ENCODE results near the gene RABEPK. TPM values are rescaled to one million over a fixed set of nuclear protein-coding genes. Genes with fewer than 3 reads are reported as not detected.
A peak's percentile ranks its signal among the peaks of the same experiment; 100 is the strongest.
"Not testable (repeated sequence)": the region's sequence is repeated elsewhere in the genome, so short reads cannot be mapped to it uniquely, and the experiment has no call there.

The RABEPK gene
- total RNA-seq, 4 donors from 2014 or later, result 5.2 to 8.7 (median 8.6) TPM; not detected in 1

GRCh38 chr9:125172031-125172755, 28.1 kb upstream of the RABEPK start:
- 61 to 62% methylated on average over 6 of the region's 6 CpGs for WGBS, 2 donors (ENCODE audit: low coverage in 1 of 2)
- Histone ChIP-seq H3K36me3 (peaks cover 0 to 13% (median 5%) of the 10 kb centered on the region in 4 donors), H3K4me1 (peaks cover 2 to 46% (median 23%) of the 10 kb centered on the region in 4 donors), H3K27me3 (no peaks in the 10 kb centered on the region), H3K27ac (peak overlapping the region in 2 of 4 donors; percentile 10 to 44), H3K4me3 (no peak overlapping the region), H3K9me3 (no peaks in the 10 kb centered on the region)
- intact Hi-C loops (cut with DNase I; ENCODE audit: low total_unique reads) (no loop called here), in situ Hi-C loops (cut with MboI; ENCODE audit: low pct_ligation_motif_present in 1 of 4, low pct_unique_long_range_greater_than_20kb in 1 of 4, low sequenced_read_pairs in 3 of 4) (no loop called here)
- TF ChIP-seq EP300 (IDR thresholded peaks at IDR 0.05; ENCODE audit: low read depth), result no peak
- no peak for TF ChIP-seq POLR2A (IDR thresholded peaks at IDR 0.05)
- TF ChIP-seq, protein P1, sequence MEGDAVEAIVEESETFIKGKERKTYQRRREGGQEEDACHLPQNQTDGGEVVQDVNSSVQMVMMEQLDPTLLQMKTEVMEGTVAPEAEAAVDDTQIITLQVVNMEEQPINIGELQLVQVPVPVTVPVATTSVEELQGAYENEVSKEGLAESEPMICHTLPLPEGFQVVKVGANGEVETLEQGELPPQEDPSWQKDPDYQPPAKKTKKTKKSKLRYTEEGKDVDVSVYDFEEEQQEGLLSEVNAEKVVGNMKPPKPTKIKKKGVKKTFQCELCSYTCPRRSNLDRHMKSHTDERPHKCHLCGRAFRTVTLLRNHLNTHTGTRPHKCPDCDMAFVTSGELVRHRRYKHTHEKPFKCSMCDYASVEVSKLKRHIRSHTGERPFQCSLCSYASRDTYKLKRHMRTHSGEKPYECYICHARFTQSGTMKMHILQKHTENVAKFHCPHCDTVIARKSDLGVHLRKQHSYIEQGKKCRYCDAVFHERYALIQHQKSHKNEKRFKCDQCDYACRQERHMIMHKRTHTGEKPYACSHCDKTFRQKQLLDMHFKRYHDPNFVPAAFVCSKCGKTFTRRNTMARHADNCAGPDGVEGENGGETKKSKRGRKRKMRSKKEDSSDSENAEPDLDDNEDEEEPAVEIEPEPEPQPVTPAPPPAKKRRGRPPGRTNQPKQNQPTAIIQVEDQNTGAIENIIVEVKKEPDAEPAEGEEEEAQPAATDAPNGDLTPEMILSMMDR (IDR thresholded peaks at IDR 0.05), result no peak
- no peak for TF ChIP-seq POLR2AphosphoS5 (IDR thresholded peaks at IDR 0.05)
- DNase-seq, result no peak

DNA sequence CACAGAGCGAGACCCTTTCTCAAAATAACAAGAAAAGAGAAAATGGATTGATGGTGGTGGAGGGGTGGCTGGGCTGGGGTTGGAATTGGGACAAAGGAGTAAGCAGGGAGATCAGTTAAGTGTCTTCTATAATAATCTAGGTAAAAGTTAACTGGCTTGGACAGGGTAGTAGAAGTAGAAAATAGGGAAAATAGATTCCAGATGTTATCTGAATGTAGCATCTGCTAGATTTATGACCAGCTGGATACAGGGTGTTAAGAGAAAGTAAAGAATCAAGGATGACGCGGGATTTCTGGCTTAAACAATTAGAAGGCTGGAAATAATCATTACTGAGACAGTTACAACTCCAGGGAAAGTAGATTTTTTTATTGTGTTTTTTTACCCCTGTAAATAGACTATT, 23.7 kb upstream of the RABEPK start:
- Histone ChIP-seq H3K27ac (peak overlapping the region; percentile 51 to 61 (median 55)), H3K4me1 (peaks cover 2 to 58% (median 37%) of the 10 kb centered on the region in 4 donors), H3K9me3 (no peaks in the 10 kb centered on the region), H3K36me3 (no peaks in the 10 kb centered on the region), H3K27me3 (no peaks in the 10 kb centered on the region), H3K4me3 (no peak overlapping the region)
- in situ Hi-C loops (cut with MboI; ENCODE audit: low pct_ligation_motif_present in 1 of 4, low pct_unique_long_range_greater_than_20kb in 1 of 4, low sequenced_read_pairs in 3 of 4) (no loop called here), intact Hi-C loops (cut with DNase I; ENCODE audit: low total_unique reads) (no loop called here)
- 80 to 89% methylated on average over 3 of the region's 3 CpGs for WGBS, 2 donors (ENCODE audit: low coverage in 1 of 2)
- TF ChIP-seq POLR2AphosphoS5 (IDR thresholded peaks at IDR 0.05), result peak in 1 of 3 donors; percentile 33
- TF ChIP-seq POLR2A (IDR thresholded peaks at IDR 0.05), result no peak
- DNase-seq, result no peak

GRCh38 chr9:125177888-125178287, 22.5 kb upstream of the RABEPK start:
- WGBS, 2 donors (ENCODE audit: low coverage in 1 of 2), result 50 to 52% methylated on average over 1 of the region's 1 CpG
- no peak for DNase-seq
- H3K36me3 ChIP-seq, result no peaks in the 10 kb centered on the region
- no peak overlapping the region for H3K4me3 ChIP-seq
- in situ Hi-C loops (cut with MboI; ENCODE audit: low pct_ligation_motif_present in 1 of 4, low pct_unique_long_range_greater_than_20kb in 1 of 4, low sequenced_read_pairs in 3 of 4) (no loop called here), intact Hi-C loops (cut with DNase I; ENCODE audit: low total_unique reads) (no loop called here)
- TF ChIP-seq EP300 (IDR thresholded peaks at IDR 0.05; ENCODE audit: low read depth) (no peak), POLR2AphosphoS5 (IDR thresholded peaks at IDR 0.05) (no peak), POLR2A (IDR thresholded peaks at IDR 0.05) (no peak)
- TF ChIP-seq, protein P1 (IDR thresholded peaks at IDR 0.05), result no peak
- H3K4me1 ChIP-seq, result peaks cover 2 to 56% (median 38%) of the 10 kb centered on the region in 4 donors
- no peaks in the 10 kb centered on the region for H3K27me3 ChIP-seq
- peak overlapping the region; percentile 51 to 61 (median 55) for H3K27ac ChIP-seq
- H3K9me3 ChIP-seq, result no peaks in the 10 kb centered on the region

DNA sequence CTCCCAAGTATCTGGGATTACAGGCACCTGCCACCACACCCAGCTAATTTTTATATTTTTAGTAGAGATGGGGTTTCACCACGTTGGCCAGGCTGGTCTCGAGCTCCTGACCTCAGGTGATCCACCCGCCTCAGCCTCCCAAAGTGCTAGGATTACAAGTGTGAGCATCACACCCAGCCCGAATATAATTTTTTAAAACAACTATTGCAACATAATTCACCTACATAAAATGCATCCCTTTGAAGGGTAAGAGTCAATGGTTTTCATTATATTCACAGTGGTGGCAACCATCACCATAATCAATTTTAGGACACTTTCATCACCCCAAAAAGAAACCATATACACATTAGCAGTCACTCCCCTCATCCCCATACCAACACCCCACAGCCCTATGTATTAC, 20.6 kb upstream of the RABEPK start:
- intact Hi-C loops (cut with DNase I; ENCODE audit: low total_unique reads); H3K4me3 ChIP-seq; H3K36me3 ChIP-seq; DNase-seq; H3K27ac ChIP-seq; in situ Hi-C loops (cut with MboI; ENCODE audit: low pct_ligation_motif_present in 1 of 4, low pct_unique_long_range_greater_than_20kb in 1 of 4, low sequenced_read_pairs in 3 of 4); H3K27me3 ChIP-seq; H3K9me3 ChIP-seq: not testable (repeated sequence)
- WGBS, 2 donors (ENCODE audit: low coverage in 1 of 2), result 86% methylated on average over 4 of the region's 4 CpGs; no CpG with 5 or more reads in 1 of the 2 donors
- H3K4me1 ChIP-seq, result peaks cover 5 to 61% (median 38%) of the 10 kb centered on the region in 4 donors

GRCh38 chr9:125180876-125181275, 19.5 kb upstream of the RABEPK start:
- H3K4me1 ChIP-seq, result peaks cover 5 to 61% (median 37%) of the 10 kb centered on the region in 4 donors
- no peak overlapping the region for H3K4me3 ChIP-seq
- H3K9me3 ChIP-seq, result no peaks in the 10 kb centered on the region
- H3K27ac ChIP-seq, result no peak overlapping the region
- in situ Hi-C loops (cut with MboI; ENCODE audit: low pct_ligation_motif_present in 1 of 4, low pct_unique_long_range_greater_than_20kb in 1 of 4, low sequenced_read_pairs in 3 of 4), result no loop called here
- no peaks in the 10 kb centered on the region for H3K36me3 ChIP-seq
- intact Hi-C loops (cut with DNase I; ENCODE audit: low total_unique reads), result no loop called here
- TF ChIP-seq, protein P1 (IDR thresholded peaks at IDR 0.05), result no peak
- no peak for TF ChIP-seq POLR2A (IDR thresholded peaks at IDR 0.05)
- TF ChIP-seq EP300 (IDR thresholded peaks at IDR 0.05; ENCODE audit: low read depth), result no peak
- no peak for TF ChIP-seq POLR2AphosphoS5 (IDR thresholded peaks at IDR 0.05)
- WGBS, 2 donors (ENCODE audit: low coverage in 1 of 2), result 91 to 99% methylated on average over 8 to 9 of the region's 9 CpGs
- DNase-seq, result no peak
- H3K27me3 ChIP-seq, result no peaks in the 10 kb centered on the region

DNA sequence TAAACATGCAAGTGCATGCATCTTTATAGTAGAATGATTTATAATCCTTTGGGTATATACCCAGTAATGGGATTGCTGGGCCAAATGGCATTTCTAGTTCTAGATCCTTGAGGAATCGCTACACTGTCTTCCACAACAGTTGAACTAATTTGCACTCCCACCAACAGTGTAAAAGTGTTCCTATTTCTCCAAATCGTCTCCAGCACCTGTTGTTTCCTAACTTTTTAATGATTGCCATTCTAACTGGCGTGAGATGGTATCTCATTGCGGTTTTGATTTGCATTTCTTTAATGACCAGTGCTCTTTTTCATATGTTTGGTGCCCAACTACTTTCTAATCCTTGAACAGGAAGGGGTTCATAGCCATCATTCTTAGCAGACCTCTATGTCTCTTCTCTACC, 18.6 kb upstream of the RABEPK start:
- H3K36me3 ChIP-seq; H3K27me3 ChIP-seq; H3K9me3 ChIP-seq; DNase-seq; H3K27ac ChIP-seq; H3K4me3 ChIP-seq; in situ Hi-C loops (cut with MboI; ENCODE audit: low pct_ligation_motif_present in 1 of 4, low pct_unique_long_range_greater_than_20kb in 1 of 4, low sequenced_read_pairs in 3 of 4); intact Hi-C loops (cut with DNase I; ENCODE audit: low total_unique reads): not testable (repeated sequence)
- H3K4me1 ChIP-seq, result peaks cover 5 to 60% (median 34%) of the 10 kb centered on the region in 4 donors
- WGBS, 2 donors (ENCODE audit: low coverage in 1 of 2), result 93 to 100% methylated on average over 3 to 4 of the region's 4 CpGs

All from transverse colon (tissue), 4 donors.